ENCODE measurements around the gene NOL6.

DNA sequence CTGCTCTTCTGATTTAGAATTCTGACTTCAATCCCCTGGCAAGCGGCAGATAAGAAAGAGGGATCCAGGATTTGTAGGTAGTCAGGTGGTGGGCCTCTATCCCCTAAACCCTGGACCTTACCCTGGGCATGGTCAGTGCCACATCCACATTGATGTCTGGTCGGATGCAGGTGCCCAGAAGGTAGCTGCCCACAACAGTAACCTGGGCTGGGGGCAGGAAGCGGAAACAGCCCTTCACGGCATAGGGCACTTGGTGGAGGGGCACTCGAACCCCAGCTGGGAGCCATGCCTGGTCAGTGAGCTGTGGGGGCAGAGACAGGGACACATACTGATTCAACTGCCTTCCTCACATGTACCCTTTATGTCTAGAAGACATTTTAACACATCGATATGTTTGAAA is 3.8 kb downstream of the NOL6 start:
- TF ChIP-seq, protein P1, sequence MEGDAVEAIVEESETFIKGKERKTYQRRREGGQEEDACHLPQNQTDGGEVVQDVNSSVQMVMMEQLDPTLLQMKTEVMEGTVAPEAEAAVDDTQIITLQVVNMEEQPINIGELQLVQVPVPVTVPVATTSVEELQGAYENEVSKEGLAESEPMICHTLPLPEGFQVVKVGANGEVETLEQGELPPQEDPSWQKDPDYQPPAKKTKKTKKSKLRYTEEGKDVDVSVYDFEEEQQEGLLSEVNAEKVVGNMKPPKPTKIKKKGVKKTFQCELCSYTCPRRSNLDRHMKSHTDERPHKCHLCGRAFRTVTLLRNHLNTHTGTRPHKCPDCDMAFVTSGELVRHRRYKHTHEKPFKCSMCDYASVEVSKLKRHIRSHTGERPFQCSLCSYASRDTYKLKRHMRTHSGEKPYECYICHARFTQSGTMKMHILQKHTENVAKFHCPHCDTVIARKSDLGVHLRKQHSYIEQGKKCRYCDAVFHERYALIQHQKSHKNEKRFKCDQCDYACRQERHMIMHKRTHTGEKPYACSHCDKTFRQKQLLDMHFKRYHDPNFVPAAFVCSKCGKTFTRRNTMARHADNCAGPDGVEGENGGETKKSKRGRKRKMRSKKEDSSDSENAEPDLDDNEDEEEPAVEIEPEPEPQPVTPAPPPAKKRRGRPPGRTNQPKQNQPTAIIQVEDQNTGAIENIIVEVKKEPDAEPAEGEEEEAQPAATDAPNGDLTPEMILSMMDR (IDR thresholded peaks at IDR 0.05; ENCODE audit: insufficient read depth, low read depth, low read length), result no peak
- TF ChIP-seq EZH2 (IDR thresholded peaks at IDR 0.05; ENCODE audit: insufficient read depth, low read length), result no peak
